Endometrial microvascular endothelial cells (primary cell): ENCODE results near the gene CCR7. TPM values are rescaled to one million over a fixed set of nuclear protein-coding genes. Genes with fewer than 3 reads are reported as not detected.

ENCODE experiments used
- in situ Hi-C: cut with HindIII; loops from 2 replicates; pipeline ENCODE4 v1.10.0; 2017; ENCODE audit warnings: low sequenced_read_pairs, low pct_unique_long_range_greater_than_20kb; ENCODE audit errors: inconsistent ontology term
- total RNA-seq: library from RNA; depleted of rRNA; stranded (reverse); fragments of >200 nt; gene quantifications from one replicate; pipeline ENCODE4 v1.2.3, GENCODE V29; 2015; ENCODE audit errors: inconsistent ontology term

The CCR7 gene
- total RNA-seq, 1 donor from 2014 or later, result not detected

- in situ Hi-C loops, result no loop called here
These were observed 55.0 kb downstream of the CCR7 start for GRCh38 chr17:40510328-40510648.

- in situ Hi-C loops, result no loop called here
These were observed 55.5 kb downstream of the CCR7 start for GRCh38 chr17:40509626-40510327.

DNA sequence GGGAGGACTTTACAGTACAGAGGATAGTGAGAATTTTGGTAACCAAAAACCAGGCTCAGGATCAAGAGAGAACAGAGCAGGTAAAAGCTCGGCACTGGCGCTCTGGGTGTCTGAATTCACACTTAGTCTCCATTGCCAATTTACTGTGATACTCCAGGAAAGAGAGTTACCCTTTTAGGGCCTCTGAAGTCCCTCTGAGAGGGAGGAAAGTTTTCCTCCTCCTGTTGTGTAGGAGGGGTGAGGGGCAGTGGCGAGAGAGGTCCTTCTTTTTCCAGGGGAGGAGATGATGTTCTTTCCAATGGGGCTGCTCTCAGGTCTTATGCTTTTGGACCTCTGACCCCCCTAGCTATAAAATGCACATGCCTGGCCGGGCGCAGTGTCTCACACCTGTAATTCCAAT is 58.5 kb downstream of the CCR7 start:
- in situ Hi-C loops, result no loop called here

Other genes starting within 250 kb of the CCR7 start
- gene GJD3, start 200.7 kb downstream of the CCR7 start, total RNA-seq, result not detected
- 113 TPM for gene TOP2A, start 147.6 kb downstream of the CCR7 start, total RNA-seq
- gene IGFBP4, start 122.0 kb downstream of the CCR7 start, total RNA-seq, result 66.7 TPM
- not detected for gene TNS4, start 63.8 kb downstream of the CCR7 start, total RNA-seq
- 62.3 TPM for gene SMARCE1, start 82.3 kb upstream of the CCR7 start, total RNA-seq
- gene KRT222, start 99.7 kb upstream of the CCR7 start, total RNA-seq, result not detected
- not detected for gene KRT24, start 138.3 kb upstream of the CCR7 start, total RNA-seq
- not detected for gene KRT25, start 189.9 kb upstream of the CCR7 start, total RNA-seq
- not detected for gene KRT26, start 206.7 kb upstream of the CCR7 start, total RNA-seq
- gene KRT27, start 217.1 kb upstream of the CCR7 start, total RNA-seq, result not detected
- gene KRT28, start 234.5 kb upstream of the CCR7 start, total RNA-seq, result not detected